Measurements from ENCODE around the gene AHNAK.
"Not testable (repeated sequence)": the region's sequence is repeated elsewhere in the genome, so short reads cannot be mapped to it uniquely, and the experiment has no call there.

Gene AHNAK

GRCh38 chr11:62546244-62546928 lies at the start of gene AHNAK:
Gene AHNAK, minus strand, starts transcription at chr11:62546806. Its CDS starts 10,708 bp downstream, at chr11:62536098.
- in situ Hi-C loops (cut with MboI; ENCODE audit: low sequenced_read_pairs): no loop called here

- in situ Hi-C loops (cut with MboI; ENCODE audit: low sequenced_read_pairs): loop anchor here (10.0 kb wide), 1 partner anchor 100 kb away; no protein-coding TSS in a partner anchor
Observed at GRCh38 chr11:62595124-62595523, 48.5 kb upstream of the AHNAK start.

GRCh38 chr11:62593434-62594044 lies 46.9 kb upstream of the AHNAK start:
- in situ Hi-C loops (cut with MboI; ENCODE audit: low sequenced_read_pairs): loop anchor here (10.0 kb wide), 1 partner anchor 101 kb away; no protein-coding TSS in a partner anchor

- in situ Hi-C loops (cut with MboI; ENCODE audit: low sequenced_read_pairs): loop anchor here (10.0 kb wide), 1 partner anchor 102 kb away; no protein-coding TSS in a partner anchor
Observed at GRCh38 chr11:62592989-62593421, 46.4 kb upstream of the AHNAK start.

GRCh38 chr11:62592146-62592815 lies 45.7 kb upstream of the AHNAK start:
- in situ Hi-C loops (cut with MboI; ENCODE audit: low sequenced_read_pairs): loop anchor here (10.0 kb wide), 1 partner anchor 103 kb away; no protein-coding TSS in a partner anchor

GRCh38 chr11:62591448-62592145 lies 45.0 kb upstream of the AHNAK start, which contains the start of gene TUT1:
Gene TUT1, minus strand, starts transcription at chr11:62591523. Its CDS starts 38 bp downstream, at chr11:62591485.
- in situ Hi-C loops (cut with MboI; ENCODE audit: low sequenced_read_pairs): loop anchor here (10.0 kb wide), 1 partner anchor 103 kb away; no protein-coding TSS in a partner anchor

- in situ Hi-C loops (cut with MboI; ENCODE audit: low sequenced_read_pairs): no loop called here
Observed at GRCh38 chr11:62588966-62589637, 42.5 kb upstream of the AHNAK start.

GRCh38 chr11:62585356-62585755 lies 38.8 kb upstream of the AHNAK start:
- in situ Hi-C loops (cut with MboI; ENCODE audit: low sequenced_read_pairs): not testable (repeated sequence)

GRCh38 chr11:62581735-62582134 lies 35.1 kb upstream of the AHNAK start:
- in situ Hi-C loops (cut with MboI; ENCODE audit: low sequenced_read_pairs): not testable (repeated sequence)

- in situ Hi-C loops (cut with MboI; ENCODE audit: low sequenced_read_pairs): no loop called here
Observed at GRCh38 chr11:62580959-62581715, 34.5 kb upstream of the AHNAK start.

GRCh38 chr11:62579252-62579651 lies 32.6 kb upstream of the AHNAK start:
- in situ Hi-C loops (cut with MboI; ENCODE audit: low sequenced_read_pairs): no loop called here

GRCh38 chr11:62578541-62578940 lies 31.9 kb upstream of the AHNAK start:
- in situ Hi-C loops (cut with MboI; ENCODE audit: low sequenced_read_pairs): no loop called here

- in situ Hi-C loops (cut with MboI; ENCODE audit: low sequenced_read_pairs): no loop called here
Observed at GRCh38 chr11:62577046-62577714, 30.6 kb upstream of the AHNAK start.

- in situ Hi-C loops (cut with MboI; ENCODE audit: low sequenced_read_pairs): no loop called here
Observed at GRCh38 chr11:62575837-62576236, 29.2 kb upstream of the AHNAK start.

- in situ Hi-C loops (cut with MboI; ENCODE audit: low sequenced_read_pairs): no loop called here
Observed at GRCh38 chr11:62575156-62575555, 28.6 kb upstream of the AHNAK start.

- in situ Hi-C loops (cut with MboI; ENCODE audit: low sequenced_read_pairs): no loop called here
Observed at GRCh38 chr11:62574363-62575071, 27.9 kb upstream of the AHNAK start.

GRCh38 chr11:62573592-62574362 lies 27.2 kb upstream of the AHNAK start, which contains the start of gene EEF1G:
Gene EEF1G, minus strand, starts transcription at chr11:62573891. Its CDS starts 49 bp downstream, at chr11:62573842.
- in situ Hi-C loops (cut with MboI; ENCODE audit: low sequenced_read_pairs): no loop called here

Data from HL-60/S4 (cell line).